CMK (cell line): ENCODE data around the gene CCDC69.
"Not testable (repeated sequence)": the region's sequence is repeated elsewhere in the genome, so short reads cannot be mapped to it uniquely, and the experiment has no call there.

Experiments used
- DNase-seq: peaks from one replicate; pipeline ENCODE4 v3.0.0-alpha.2; 2010; ENCODE audit warnings: low read depth

The CCDC69 gene

DNA sequence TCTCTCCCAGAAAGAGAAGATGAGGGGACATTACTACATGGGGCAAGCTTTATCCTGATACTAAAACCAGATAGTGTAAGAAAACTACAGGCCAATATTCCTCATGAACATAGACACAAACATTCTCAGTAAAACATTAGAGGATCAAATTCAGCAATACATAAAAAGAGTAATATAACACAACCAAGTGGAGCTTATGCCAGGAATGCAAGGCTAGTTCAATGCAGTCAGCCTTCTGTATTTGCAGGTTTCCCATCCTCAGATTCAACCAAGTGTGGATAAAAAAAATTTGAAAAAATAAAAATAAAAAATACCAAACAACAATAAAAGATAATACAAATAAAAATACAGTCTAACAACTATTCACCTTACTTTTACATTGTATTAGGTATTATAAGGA, 31.3 kb downstream of the CCDC69 start:
- DNase-seq, result no peak

DNA sequence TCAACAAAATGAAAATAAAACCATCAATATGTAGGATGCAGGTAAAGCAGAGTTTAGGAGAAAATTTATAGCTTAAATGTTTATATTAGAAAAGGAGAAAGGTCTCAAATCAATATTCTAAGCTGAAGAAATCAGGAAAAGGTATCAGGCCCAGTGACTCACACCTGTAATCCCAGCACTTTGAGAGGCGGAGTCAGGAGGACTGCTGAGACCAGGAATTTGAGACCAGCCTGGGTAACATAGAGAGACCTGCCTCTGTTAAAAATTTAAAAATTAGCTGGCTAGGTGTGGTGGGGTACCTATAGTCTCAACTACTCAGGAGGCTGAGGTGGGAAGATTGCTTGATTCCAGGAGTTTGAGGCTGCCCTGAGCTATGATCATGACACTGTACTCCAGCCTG, 32.2 kb downstream of the CCDC69 start:
- no peak for DNase-seq

DNA sequence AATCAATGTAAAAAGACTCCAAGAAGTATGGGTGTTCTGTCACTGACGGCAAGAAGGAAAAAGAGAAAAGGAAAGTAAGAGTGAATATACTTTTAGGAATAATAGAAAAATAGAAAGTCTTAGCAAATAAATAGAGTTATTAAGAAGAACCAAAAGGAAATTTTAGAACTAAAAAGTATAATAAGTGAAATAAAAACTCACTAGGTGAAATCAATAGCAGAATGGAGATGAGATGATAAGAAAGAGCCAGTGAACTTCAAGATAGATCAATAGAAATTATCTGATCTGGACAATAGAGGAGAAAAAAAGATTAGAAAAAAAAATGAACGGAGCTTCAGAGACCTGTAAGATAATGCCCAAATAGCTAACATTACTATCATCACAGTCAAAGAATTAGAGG, 34.7 kb downstream of the CCDC69 start:
- no peak for DNase-seq

DNA sequence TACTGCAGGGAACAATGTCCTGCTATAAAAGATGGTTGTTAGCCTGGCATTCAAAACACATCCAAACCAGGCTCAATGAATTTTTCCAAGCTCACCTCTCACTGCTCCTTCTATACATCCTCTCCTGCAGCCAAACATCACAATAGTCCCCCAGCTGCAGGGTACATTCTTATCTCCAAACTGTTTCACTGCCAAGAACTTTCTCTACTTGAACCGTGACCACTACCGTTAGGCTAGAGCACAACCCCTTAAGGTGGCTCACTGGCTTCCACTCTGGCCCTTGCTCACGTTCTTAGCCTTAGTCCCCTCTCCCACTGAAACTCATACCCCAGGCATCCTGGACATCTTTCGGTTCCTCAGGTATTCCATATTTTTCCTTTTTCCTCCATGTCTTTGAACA, 37.4 kb downstream of the CCDC69 start:
- no peak for DNase-seq

DNA sequence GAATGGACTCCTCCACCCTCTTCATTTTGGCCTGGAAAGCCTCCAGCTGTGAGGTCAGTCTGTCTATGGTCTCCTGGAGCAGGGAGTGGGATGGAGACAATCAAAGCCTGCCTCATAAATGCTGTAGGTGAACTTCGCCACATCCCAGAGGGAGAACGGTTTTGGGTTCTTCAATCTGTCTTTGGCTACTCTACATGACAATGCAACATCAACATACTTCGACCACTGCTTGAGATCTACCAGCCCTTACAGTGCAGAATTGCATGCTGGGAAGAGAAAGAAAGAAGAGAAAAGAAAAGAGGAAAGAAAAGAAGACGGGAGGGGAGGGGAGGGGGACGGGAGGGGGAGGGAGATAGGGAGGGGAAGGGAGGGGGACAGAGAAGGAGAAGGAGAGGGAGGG, 37.8 kb downstream of the CCDC69 start:
- DNase-seq, result no peak

DNA sequence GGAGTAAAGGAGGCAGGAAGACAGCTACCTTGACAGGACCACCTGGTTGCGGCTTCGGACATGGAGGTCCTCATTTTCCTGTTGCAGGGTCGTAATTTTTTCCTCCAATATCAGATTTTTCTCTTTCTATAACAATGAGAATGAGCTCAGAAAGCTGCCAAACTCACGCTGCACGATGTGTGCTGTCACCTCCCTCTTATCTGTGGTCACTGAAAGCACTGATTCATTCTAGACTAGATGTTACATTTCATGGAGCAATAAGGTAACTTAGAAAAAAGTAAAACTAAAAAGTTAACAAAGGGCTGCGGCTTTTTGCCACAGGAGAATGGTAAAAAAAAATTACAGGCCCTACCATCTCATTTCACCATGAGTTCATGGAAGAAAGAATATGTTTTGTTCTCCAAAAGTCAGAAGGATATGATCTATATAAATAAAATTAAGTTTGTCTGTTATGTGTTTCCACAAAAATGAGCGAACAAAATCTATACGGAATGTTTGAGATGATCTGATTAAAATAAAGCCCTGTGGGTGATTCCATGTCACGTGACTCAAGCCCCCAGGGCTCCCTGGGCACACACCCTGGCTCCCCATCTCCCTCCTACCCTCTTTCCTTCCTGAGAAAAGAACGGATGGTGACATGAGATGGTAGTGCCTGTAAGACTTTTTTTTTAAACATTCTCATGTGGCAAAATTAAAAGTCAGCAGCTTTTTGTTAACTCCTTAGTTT, 39.4 kb downstream of the CCDC69 start:
- no peak for DNase-seq

DNA sequence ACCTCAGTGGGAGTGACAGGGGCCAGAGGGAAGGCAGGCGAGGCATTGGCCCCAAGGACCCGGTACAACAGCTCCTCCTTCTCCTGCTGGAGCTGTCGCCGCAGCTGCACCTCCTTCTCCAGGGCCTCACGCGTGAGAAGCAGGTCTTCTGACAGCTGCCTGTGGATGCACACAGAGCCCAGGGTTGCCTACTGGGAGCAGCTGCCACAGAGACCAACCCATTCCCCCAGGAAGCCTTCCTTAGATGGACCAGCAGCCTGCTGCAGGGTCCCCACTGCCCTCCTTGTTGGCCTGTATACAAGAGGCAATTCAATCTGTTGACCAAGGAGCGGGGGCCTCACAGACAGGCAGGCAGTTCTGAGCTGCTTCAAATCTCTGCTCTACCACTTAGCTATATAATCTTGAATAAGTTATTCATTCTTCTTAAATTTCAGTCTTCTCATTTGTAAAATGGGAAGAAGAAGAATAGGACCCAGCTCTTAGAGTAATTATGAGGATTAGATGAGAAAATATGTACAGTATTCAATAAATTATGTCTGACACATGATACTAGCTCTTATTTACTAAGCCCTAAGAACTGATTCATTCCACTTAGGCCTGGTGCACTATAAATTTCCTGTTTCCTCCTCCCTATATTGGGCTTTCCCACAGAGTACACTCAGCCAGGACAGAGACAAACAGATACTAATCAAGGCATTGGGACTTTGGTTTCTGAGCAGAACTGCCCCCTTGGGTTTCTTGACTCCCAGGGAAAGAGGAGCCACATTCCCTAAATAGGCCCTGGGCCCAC, 40.2 kb downstream of the CCDC69 start:
- no peak for DNase-seq

DNA sequence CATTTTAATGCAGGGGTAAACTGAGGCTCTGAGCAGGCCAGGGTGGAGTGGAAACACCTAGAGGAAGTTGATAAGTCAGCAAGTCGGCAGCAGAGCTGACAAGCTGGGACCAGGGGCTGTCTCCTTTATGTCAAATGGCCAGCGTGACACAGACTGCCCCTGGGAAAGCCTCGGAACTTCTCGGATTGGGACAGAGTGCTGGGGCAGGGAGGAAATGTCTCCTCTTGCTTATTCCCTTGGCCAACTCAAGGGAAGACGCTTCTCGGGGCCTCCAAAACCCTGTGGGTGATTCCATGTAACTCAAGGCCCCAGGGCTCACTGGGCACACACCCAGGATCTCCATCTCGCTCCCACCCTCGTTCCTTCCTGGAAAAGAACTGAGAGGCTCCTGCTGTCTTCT, 40.9 kb downstream of the CCDC69 start:
- DNase-seq, result no peak

DNA sequence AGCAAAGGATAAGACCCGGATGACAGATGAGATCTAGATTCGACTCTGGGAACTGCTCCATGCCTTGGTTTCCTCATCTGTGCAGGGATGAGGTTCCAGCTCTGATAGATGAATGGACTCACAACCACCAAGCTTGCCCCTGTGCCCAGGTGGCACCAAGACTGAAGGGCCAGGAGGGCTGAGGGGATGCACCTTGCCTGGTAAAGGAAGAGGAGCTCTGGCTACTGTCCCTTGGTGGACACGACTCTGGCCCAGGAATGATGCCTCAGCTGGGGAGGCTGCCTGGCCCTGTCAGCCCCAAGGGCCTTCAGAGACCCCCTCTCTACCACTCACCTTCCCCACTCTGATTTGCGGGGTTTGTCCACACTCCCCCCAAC, 41.4 kb downstream of the CCDC69 start:
- no peak for DNase-seq

DNA sequence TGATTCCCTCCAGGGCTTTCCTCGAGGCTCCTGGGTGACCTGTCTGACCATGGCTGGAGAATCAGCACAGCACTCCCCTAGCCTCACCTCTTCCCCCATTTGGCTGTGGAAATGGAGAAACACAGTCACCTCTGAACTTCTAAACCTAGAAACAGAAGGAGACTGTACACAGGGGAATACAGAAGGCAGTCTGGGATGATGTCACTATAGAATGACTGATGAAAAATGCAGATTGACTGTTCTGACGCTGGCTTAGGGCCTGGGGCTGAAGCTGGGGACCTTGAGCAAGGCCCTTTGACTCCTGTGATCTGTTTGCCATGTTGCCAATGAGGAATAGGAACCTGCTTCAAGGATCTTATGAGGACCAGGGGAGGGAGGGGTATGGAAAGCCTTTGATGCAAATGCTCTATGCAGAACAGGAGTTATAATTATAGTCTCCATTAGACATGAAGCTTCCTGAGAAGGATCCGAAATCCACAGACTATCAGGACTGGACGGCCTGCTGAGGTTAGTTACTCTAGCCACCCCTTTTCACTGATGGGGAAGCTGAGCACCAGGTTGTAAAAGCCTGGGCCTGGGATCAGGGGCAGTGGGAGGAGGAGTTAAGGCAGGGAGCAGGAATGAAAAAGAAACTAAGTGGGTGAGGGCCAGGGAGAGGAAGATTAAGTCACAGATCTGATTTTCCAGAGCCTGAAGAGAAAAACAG, 41.9 kb downstream of the CCDC69 start:
- no peak for DNase-seq

DNA sequence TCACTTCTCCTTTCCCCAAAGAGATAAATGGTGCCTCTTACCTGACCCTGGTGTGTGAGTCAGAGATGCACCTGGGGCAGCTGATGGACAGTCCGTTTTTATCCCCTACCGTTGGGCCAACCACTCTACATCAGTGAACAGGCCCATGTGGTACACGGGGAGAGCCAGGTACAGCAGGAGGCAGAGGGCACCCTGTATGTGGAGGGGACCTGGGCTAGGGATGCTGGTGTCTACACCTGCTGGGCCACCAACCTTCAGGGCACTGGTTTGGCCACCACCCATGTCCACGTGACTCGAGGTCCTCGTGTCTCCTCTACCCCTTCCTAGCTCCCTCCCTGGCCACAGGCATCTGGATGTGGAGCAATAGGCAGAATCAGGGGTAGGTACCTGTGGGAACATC, 43.6 kb downstream of the CCDC69 start:
- DNase-seq, result no peak

DNA sequence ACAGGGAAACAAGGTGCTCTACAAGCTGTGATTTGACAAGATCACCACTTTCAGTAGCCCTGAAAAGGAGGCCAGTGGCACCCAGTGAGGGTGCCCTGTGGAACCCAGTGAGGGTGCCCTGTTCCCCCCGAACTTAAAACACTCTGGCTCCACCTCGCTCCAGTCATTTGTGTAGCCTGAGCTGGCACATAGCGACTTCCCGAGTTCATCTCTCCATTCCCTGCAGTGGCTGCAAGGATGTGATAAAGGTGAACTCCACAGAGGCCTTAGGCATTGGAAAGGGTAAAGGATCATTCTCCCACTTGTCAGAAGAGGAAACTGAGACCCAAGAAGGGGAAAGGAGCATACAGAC, 44.4 kb downstream of the CCDC69 start:
- no peak for DNase-seq

DNA sequence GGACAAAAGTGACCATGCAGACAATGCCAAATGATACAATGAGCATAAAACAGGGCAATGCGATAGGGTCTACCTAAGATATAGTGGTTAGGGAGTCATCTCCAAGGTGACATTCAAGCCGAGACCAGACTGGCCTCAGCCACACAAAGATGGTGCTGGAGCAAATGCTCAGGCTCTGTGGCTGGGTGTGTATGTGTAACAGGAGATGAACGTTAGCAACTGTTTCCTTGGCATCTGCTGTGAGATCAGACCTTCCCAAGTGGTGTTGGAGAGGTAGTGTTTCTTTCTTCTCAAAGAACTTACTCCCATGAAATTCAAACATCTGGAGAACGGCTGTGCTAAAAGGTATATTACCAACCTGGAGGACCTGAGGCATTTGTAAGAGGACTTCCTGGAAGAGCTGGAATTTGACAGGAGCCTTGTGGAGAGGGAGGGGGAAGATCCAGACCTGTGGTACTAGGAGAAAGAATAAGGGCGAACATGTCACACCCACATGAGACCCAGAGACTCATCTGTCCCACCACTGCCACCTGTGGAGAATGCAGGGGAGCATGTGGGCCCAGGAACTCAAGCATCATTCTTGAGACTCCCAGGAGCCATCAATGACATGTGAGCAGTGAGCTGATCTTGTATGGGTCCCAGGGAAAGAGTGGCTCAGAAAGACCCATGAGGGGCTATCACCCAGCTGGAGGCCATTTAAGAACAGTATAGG, 45.0 kb downstream of the CCDC69 start:
- no peak for DNase-seq

DNA sequence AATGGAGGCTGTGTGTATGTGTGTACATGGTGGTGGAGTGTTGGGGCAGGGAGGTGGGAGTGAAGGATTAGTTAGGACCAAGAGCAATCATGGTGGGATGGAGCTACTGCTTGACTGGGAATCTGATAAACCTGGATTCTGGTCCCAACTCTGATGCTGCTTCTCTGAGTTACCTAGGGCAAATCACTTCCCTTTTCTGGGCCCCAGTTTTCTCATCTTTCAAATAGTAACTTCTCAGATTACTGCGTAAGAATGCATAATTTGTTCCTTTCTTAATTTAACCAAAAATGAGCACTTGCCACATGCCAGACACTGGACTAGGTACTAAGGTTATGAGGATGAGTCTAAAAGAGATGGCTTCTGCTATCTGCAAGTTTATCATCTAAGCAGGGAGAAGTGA, 45.5 kb downstream of the CCDC69 start:
- no peak for DNase-seq

DNA sequence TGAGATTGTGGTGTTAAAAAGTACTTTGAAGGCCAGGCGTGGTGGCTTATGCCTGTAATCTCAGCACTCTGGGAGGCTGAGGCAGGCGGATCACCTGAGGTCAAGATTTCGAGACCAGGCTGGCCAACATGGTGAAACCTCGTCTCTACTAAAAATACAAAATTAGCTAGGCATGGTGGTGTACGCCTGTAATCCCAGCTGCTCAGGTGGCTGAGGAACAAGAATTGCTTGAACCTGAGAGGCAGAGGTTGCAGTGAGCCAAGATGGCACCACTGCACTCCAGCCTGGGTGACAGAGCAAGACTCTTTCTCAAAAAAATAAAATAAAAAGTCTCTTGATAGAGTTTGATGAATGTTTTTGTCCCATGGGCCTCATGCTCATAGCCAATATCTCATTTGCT, 47.6 kb downstream of the CCDC69 start:
- DNase-seq, result not testable (repeated sequence)

DNA sequence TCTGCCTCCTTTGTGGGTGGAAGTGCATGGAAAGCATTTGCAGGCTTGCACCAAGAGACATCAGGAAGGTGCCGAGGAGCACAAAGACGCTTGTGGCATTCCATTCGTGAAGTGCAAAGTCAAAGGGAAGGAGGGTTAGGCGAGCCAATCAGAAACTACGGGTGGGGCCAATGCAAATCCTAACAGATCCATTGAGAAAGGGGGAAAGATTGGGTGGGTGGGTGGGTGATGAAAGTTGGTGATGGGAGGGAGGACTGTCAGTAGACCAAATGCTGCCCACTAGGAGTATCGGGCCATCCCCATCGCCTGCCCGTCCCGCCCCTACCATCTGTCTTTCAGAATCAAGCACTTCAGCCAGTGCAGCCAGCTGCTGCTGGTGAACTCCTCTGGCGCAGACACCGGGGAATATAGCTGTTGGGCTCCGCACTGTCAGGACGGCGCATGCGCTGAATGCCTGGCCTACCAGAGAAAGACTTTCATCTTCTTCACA, 49.2 kb downstream of the CCDC69 start:
- DNase-seq, result no peak

DNA sequence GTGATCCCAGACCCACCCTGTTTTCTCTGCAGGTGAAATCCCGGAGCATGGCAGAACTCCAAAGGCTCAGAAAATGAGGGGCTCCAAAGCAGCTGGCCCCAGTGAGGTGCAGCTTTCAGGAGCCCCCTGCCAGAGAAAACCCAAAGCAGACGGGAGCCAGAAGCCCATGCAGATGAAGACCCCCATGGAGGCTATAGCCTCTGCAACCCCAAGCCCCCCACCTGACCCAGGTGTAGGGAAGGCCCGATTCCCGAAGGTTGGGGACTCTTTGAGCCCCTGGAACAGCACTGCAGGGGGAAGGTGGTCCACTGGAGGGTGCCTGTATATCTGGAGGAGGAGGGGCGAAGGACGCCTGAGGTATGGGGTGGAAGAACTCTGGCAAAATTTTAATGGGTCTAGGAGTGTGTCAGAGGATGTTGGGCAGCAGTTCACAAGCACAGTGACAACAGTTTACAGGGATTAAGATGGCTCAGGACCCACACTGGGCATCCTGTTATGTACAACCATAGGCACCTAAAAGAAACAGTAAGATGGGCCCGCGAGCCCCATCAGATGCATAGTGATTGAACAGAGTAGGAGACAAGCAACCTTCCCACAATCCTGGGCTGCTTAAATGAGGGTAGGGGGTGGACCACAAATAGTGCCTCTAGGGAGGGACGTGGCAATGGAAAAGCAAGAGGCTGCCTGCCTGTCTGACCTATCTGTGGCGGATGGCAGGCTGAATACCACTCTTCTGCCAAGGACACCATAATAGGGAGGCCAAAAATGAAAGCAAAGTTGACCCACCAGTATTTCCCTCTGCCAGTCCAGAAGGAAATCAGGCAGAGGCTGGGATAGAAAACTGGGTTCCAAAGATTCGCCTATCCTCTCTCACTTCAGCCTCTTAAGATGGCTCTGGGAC, 49.9 kb downstream of the CCDC69 start:
- no peak for DNase-seq

DNA sequence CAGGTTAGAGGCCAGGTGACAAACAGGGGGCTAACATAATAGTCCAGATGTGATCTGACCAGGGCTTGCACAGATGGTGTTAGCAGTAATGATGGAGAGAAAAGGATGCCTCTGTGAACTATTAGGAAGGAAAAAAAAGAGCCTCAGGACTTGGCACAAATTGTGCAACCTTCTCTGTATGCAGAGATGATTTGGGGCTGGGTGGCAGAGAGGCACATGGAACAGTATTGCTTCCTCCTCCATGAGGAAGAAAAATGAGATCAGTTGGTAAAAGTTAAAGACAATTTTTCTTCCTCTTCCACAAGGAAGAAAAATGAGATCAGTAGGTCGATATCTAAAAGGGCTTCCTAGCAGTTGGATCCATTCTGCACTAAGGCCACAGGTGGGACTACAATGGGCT, 52.4 kb downstream of the CCDC69 start:
- DNase-seq, result no peak

DNA sequence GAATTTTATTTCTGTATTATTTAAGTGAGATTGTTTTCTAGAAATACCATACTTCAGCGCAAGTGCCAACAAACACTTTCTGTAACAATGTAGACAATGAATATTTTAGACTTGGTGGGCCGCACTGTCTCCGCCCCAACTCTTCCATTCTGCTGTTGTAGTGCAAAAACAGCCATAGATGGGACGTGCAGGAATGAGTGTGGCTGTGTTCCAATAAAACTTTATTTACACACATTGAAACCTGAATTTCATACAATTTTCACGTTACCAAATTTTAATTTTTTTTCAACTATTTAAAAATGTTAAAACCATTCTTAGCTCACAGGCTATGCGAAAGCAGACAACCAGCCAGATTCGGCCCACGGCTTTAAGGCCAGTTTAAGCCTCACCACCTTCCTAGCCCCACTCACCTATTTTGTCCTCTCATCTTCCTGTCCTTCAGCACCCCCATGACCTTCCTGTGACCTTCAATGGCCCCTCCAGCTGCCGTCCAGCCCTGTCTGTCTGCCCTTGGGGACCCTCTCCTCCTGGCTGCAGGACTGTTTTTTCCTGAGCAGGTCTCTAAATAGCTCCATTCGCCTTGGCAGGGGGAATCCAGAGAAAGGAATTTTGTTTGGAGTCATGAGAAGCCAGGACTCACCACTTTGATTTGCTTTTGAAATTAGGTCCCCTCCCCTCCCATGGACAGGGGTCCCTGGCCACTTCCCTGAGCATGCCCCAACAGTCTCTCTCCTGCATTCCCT, 55.1 kb downstream of the CCDC69 start:
- no peak for DNase-seq

DNA sequence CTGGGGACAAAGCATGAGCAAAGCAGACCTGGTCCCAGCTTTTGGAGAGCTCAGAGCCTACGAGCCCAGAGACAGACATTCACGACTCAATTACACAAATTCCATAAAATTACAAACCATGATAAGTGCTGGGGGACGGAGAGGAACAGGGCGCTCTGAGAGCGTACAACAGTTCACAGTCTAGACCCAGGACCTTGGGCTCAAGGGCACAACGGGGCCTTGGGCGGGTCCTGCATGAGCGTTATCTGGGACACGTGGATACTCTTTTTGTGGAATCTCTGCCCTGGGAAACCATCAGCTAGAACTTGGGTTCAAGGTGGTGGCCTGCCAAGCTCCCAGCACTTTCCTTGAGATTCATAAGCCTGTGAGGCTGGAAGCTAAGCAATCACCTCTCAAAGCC, 56.9 kb downstream of the CCDC69 start:
- no peak for DNase-seq
